ENCODE data around the gene PDE6A.
A peak's percentile ranks its signal among the peaks of the same experiment; 100 is the strongest.
"Not testable (repeated sequence)": the region's sequence is repeated elsewhere in the genome, so short reads cannot be mapped to it uniquely, and the experiment has no call there.

Gene PDE6A

DNA sequence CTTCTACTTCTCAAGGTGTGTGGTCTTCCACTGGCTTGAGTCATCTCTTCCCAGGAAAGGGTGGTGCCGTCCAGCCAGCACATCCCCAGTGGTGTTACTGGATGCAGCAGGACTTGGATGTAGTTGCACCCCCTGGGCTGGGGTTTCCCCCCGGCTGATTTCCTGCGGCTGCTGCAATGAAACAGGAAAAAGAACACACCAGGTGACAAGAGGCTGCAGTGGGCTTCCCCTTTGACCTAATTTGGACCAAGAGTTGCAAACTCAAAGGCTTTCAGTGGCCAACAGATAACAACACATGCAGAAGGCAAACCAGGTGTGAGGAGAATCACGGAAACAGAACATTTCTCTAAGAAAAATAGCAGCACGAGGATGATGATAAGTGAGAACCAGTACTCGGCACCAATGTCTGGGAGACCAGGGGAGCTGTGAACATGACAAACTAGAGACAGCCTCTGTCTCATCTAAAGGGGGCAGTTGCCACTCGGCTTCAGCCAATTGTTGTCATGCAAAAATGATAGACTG lies 83.7 kb downstream of the PDE6A start:
- DNase-seq (ENCODE audit: low spot score) = no peak

GRCh38 chr5:149859746-149860145 lies 84.8 kb downstream of the PDE6A start:
- DNase-seq (ENCODE audit: low spot score) = no peak

GRCh38 chr5:149858481-149858880 lies 86.1 kb downstream of the PDE6A start:
- not testable (repeated sequence) for DNase-seq (ENCODE audit: low spot score)

- no peak for DNase-seq (ENCODE audit: low spot score)
Measured at GRCh38 chr5:149857499-149857898, 87.1 kb downstream of the PDE6A start.

GRCh38 chr5:149855366-149855765 lies 89.2 kb downstream of the PDE6A start:
- no peak for DNase-seq (ENCODE audit: low spot score)

- DNase-seq (ENCODE audit: low spot score) = no peak
Measured at GRCh38 chr5:149854866-149855265, 89.7 kb downstream of the PDE6A start.

GRCh38 chr5:149853701-149854100 lies 90.9 kb downstream of the PDE6A start:
- no peak for DNase-seq (ENCODE audit: low spot score)

DNA sequence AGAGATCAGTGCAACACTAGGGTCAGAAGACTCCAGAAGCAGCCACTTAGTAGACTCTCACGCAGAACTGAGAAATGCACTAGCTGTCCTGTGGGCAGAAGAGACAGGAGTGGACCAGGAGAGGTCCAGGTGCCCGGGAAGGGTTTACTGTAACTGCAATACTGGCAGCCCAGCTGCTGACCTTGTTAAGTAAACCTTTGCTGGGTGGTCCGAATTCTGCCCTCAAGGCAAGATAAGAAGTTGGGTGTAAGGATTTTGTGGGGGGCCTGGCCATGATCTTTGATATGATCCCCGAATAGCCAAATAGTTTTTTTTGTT lies 91.3 kb downstream of the PDE6A start:
- DNase-seq (ENCODE audit: low spot score) = no peak

- DNase-seq (ENCODE audit: low spot score) = peak; percentile 78
Measured at GRCh38 chr5:149852641-149853330, 91.8 kb downstream of the PDE6A start.

DNA sequence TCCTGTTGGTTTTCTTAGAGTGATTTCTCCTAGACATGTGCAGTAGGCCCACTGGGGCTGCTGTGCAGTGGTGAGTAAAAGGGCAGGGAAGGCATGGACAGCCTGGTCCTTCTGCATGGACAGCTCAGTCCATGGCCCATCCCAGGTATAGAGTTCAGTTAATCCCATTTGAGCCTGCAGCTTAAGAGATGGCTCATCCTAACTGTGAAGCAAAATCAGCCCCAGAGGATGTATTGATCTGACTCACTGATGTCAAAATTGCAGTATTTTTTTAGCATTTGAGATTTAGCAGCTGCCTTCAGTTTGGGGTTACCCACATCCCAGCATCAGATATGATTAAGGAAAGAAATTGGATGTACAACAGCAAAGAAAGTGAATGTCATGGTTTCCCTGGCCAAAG lies 93.4 kb downstream of the PDE6A start:
- DNase-seq (ENCODE audit: low spot score) = no peak

DNA sequence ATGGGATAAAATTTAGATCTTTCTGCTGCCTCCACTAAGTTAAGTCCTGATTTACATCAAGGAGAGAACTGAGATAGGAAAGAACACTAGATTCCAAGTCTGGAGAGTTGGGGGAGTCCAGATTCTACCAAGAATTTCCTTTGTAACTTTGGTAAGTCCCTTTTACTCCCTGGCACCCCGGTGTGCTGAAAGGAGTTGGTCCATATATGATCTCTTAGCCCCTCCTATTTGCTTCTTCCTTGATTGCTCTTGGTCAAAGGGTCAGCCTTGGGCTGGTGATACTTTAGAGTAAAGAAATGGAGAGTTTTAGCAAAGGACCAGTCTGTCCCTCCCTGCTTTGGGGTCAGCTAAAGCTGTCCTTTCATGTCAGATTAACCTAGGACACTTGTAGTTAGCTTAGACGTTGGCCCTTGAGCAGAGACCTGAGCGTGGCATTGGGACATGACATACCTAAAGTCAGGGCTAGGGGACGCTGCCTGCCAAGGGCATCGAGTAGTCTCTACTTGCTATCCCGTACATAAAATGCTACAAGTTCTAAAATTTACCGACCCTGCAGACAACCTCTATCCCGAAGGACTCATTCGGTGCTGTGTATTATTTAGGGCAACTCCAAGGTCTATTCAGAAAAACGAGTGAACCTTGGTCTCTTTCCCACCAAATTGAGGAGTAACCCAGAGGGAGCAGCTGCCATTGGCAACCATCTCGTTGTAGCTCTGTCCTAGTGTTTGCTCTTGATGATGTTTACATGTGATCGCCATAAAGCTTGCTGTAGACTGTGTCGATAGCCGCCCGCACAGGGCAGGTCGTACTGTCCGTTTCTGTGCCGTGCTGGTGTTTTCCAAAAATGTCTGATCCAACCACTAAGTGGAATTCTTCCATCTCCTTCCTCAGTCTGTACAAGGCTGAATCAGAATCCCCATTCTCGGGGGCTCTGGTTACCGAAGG lies 94.4 kb downstream of the PDE6A start:
- DNase-seq (ENCODE audit: low spot score) = no peak

DNA sequence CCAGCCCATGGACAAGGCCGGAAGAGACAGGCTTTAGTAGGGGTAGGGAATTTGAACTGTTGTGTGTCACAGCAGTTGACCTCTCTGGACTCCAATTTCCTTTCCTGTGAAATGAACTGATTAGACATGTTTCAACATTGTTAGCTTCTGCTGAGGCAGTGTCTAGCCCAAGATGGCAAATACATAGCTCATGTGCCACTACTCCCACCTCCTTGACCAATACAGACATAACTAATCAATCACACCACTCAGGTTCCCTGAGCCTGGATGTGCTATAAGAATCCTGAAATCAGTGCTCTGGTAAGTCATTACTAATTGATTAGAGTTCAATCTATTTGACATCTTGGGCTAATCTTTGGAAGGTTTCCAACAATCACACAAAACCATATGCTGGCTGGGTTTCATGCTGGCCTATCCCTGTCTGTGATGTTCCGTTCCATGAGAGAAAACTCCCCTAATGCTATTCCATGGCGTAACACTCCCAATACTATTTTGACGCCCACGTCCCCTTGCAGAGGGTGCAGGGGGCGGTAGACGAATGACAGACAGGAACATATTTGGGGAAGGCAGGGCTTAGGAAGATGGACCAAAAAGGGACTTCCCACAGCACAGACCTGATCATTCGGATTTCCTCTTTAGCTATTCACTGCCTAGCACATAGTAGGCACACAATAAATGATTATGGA lies 95.2 kb downstream of the PDE6A start:
- no peak for DNase-seq (ENCODE audit: low spot score)

- DNase-seq (ENCODE audit: low spot score) = no peak
Measured at GRCh38 chr5:149847611-149848010, 97.0 kb downstream of the PDE6A start.

- DNase-seq (ENCODE audit: low spot score) = no peak
Measured at GRCh38 chr5:149846021-149846420, 98.6 kb downstream of the PDE6A start.

DNA sequence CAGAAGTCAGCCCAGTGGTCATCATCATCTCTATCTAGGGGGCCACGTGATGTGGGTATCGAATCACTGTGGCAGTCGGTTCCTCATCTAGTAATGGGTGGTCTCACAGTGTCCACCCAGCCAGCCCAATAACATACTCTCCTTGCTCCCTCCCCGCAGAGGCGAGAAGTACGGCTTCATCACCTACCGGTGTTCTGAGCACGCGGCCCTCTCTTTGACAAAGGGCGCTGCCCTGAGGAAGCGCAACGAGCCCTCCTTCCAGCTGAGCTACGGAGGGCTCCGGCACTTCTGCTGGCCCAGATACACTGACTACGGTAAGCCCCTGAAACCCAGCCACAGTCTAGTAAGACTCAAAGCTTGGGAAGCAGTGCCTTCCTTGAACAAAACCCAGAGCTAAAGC lies 99.0 kb downstream of the PDE6A start:
- no peak for DNase-seq (ENCODE audit: low spot score)

DNA sequence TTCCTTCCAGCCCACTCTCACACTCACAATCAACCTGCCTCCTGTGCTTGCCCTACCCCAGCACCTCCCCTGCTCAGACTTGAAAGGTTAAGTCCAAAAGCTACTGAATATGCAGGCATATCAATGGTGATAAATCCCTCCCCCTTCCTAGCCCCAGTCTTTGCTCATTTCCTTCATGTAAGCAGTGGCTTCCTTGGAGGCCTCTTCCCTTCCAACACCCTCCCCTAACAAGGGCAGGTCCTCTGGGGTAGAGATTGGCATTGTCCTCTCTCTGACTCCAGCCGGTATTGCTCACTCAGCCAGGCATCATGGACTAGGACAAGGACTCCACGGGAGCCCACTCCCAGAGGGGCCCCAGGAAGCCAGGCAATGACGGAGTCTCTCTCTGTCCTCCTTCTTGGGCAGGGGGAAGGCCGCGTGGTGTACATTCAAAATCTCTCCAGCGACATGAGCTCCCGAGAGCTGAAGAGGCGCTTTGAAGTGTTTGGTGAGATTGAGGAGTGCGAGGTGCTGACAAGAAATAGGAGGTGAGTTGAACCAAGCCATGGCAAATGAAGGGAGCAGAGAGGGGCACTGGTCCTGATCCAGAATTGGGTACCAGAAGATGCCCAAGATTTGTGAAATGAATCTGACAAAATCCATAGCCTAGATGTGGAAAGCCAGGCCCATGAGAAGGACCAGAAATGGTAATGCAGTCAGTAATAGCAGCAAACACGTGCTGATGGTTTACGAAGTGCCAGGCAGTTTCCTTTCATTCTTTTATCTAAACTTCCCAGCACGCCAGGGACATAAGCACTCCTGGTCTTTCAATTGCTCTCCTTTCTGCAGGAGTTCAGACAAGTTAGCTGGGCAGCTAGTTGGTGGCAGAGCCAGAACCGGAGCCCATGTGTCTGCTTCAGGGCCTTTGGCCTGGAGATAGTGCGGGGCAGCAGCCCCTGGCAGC lies 102.5 kb downstream of the PDE6A start:
- DNase-seq (ENCODE audit: low spot score) = no peak

- no peak for DNase-seq (ENCODE audit: low spot score)
Measured at GRCh38 chr5:149840226-149840825, 104.3 kb downstream of the PDE6A start.

GRCh38 chr5:149839761-149840160 lies 104.8 kb downstream of the PDE6A start:
- DNase-seq (ENCODE audit: low spot score) = no peak

DNA sequence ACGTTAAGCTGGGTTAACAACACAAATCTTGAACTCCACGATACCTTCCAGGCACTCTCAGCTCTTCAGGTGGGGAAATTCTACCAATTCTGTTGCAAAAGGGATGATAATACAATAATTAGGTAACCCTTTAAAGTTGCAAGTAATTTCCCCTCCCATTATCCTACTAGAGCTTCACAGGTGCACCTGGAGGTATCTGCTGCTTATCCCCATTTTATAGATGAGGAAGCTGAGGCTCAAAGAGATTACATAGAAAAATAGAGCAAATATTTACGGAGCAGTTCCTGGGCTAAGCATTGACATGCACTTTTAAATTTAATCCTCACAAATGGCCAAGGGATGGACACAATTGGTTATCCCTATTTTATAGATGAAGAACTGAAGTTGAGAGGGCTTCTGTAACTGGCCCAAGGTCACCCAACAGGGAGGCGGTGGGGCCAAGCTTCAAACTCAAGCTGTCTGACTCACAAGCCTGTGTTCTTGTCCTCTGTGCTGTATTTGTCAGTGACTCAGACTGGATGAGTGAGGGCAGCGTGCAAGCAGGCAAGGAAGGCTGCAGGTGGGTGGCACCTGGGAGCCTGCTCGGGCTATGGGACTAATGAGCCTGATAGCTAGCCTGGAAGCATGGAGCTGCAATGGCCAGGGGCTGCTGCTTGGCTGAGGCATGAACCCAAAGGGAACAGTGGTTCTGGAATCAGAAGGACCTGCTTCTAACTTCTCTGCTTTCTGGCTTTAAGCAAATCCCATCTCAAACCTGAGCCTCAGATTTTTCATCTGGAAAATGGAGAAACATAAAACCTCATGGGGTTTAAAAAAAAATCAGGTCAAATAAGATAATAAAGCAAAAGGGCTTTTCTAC lies 105.5 kb downstream of the PDE6A start:
- peak; percentile 57 for DNase-seq (ENCODE audit: low spot score)

DNA sequence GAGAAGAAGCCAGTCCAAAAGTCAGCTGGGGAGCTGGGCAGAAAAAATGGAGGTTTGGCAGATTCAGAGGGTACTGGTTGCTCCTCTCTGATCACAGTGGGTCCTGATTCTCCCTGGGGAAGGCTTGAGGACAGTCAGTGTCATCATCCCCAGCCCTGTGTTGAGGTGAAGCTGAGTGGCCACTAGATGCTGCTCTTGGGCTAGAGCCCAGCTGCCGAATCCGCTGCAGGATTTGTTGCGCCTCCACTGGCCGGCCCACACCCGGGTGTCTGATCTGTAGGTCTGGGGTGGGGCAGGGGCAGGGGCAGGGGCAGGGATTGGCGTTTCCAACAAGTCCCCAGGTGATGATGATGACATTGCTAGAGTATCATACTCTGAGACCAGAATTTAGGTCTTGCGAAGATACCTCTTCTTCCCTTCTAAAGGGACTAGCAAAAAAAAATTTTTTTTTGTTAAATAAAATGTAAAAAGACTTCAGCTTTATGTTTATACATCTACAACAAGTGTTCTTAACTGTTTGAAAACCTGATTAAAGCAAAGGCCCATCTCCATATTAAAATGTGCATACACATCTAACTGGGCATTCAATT lies 106.8 kb downstream of the PDE6A start:
- peak; percentile 93 for DNase-seq (ENCODE audit: low spot score)

Measured in hepatic stellate cell (primary cell).